Measurements from ENCODE around the gene P2RX5.

DNA sequence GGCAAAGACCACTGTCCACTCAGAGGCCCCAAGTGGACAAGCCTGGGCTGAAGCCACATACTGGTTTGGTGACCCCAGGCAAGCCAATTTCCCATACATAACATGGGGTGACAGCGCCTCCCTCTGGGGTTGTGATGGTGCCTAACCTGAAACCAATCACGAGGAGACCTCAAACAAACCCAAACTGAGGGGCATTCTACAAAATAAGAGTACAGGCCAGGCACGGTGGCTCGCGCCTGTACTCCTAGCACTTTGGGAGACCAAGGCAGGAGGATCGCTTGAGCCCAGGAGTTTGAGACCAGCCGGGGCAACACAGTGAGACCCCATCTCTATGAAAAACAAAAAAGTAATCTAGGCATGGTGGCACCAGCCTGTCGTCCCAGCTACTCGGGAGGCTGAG lies 3.6 kb downstream of the P2RX5 start:
- TF ChIP-seq, protein P1, sequence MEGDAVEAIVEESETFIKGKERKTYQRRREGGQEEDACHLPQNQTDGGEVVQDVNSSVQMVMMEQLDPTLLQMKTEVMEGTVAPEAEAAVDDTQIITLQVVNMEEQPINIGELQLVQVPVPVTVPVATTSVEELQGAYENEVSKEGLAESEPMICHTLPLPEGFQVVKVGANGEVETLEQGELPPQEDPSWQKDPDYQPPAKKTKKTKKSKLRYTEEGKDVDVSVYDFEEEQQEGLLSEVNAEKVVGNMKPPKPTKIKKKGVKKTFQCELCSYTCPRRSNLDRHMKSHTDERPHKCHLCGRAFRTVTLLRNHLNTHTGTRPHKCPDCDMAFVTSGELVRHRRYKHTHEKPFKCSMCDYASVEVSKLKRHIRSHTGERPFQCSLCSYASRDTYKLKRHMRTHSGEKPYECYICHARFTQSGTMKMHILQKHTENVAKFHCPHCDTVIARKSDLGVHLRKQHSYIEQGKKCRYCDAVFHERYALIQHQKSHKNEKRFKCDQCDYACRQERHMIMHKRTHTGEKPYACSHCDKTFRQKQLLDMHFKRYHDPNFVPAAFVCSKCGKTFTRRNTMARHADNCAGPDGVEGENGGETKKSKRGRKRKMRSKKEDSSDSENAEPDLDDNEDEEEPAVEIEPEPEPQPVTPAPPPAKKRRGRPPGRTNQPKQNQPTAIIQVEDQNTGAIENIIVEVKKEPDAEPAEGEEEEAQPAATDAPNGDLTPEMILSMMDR (IDR thresholded peaks at IDR 0.05) = no peak
- TF ChIP-seq, protein P2, sequence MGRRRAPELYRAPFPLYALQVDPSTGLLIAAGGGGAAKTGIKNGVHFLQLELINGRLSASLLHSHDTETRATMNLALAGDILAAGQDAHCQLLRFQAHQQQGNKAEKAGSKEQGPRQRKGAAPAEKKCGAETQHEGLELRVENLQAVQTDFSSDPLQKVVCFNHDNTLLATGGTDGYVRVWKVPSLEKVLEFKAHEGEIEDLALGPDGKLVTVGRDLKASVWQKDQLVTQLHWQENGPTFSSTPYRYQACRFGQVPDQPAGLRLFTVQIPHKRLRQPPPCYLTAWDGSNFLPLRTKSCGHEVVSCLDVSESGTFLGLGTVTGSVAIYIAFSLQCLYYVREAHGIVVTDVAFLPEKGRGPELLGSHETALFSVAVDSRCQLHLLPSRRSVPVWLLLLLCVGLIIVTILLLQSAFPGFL (CRISPR knock-in tag; IDR thresholded peaks at IDR 0.05; ENCODE audit: borderline replicate concordance) = no peak
- no peak for TF ChIP-seq TEAD4 (CRISPR knock-in tag; IDR thresholded peaks at IDR 0.05)
- TF ChIP-seq TP53 (CRISPR knock-in tag; IDR thresholded peaks at IDR 0.05) = no peak
- TF ChIP-seq ESRRA (CRISPR knock-in tag; IDR thresholded peaks at IDR 0.05; ENCODE audit: borderline replicate concordance) = no peak
- no peak for TF ChIP-seq MXD4 (CRISPR knock-in tag; IDR thresholded peaks at IDR 0.05; ENCODE audit: borderline replicate concordance)
- no peak for TF ChIP-seq RELA (CRISPR knock-in tag; IDR thresholded peaks at IDR 0.05; ENCODE audit: borderline replicate concordance)
- TF ChIP-seq, protein P3, sequence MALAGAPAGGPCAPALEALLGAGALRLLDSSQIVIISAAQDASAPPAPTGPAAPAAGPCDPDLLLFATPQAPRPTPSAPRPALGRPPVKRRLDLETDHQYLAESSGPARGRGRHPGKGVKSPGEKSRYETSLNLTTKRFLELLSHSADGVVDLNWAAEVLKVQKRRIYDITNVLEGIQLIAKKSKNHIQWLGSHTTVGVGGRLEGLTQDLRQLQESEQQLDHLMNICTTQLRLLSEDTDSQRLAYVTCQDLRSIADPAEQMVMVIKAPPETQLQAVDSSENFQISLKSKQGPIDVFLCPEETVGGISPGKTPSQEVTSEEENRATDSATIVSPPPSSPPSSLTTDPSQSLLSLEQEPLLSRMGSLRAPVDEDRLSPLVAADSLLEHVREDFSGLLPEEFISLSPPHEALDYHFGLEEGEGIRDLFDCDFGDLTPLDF (CRISPR knock-in tag; IDR thresholded peaks at IDR 0.05) = no peak
- TF ChIP-seq, protein P4, sequence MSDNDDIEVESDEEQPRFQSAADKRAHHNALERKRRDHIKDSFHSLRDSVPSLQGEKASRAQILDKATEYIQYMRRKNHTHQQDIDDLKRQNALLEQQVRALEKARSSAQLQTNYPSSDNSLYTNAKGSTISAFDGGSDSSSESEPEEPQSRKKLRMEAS (CRISPR knock-in tag; IDR thresholded peaks at IDR 0.05) = no peak
- no peak for TF ChIP-seq SP1 (CRISPR knock-in tag; conservative IDR thresholded peaks at IDR 0.05)
- no peak for TF ChIP-seq CREB1 (CRISPR knock-in tag; IDR thresholded peaks at IDR 0.05)
- TF ChIP-seq ZNF138 (CRISPR knock-in tag; conservative IDR thresholded peaks at IDR 0.05) = no peak
- TF ChIP-seq IRF2 (CRISPR knock-in tag; IDR thresholded peaks at IDR 0.05; ENCODE audit: borderline replicate concordance, low read depth) = no peak

Measured in WTC11 (cell line).